Nephron progenitor cell (in vitro differentiated cells): ENCODE results near the gene KCNJ12.
A peak's percentile ranks its signal among the peaks of the same experiment; 100 is the strongest.

Experiments used
- DNase-seq: peaks from one replicate; pipeline ENCODE4 v3.0.0; 2021
- H3K27ac Mint-ChIP-seq: 2 replicates; pipeline ENCODE4 v1.8.0; 2021; ENCODE audit warnings: mild to moderate bottlenecking, moderate library complexity, mixed read lengths
- H3K27me3 Mint-ChIP-seq: 2 replicates; pipeline ENCODE4 v1.8.0; 2021; ENCODE audit warnings: mild to moderate bottlenecking, low read depth, mixed read lengths; ENCODE audit not compliant: poor library complexity
- H3K36me3 Mint-ChIP-seq: 2 replicates; pipeline ENCODE4 v1.8.0; 2021; ENCODE audit warnings: low read depth, mixed read lengths
- H3K4me1 Mint-ChIP-seq: 2 replicates; pipeline ENCODE4 v1.8.0; 2021; ENCODE audit warnings: mixed read lengths
- H3K4me3 Mint-ChIP-seq: 2 replicates; pipeline ENCODE4 v1.8.0; 2021; ENCODE audit warnings: mild to moderate bottlenecking, moderate library complexity, mixed read lengths
- H3K9me3 Mint-ChIP-seq: 2 replicates; pipeline ENCODE4 v1.8.0; 2021; ENCODE audit warnings: mild to moderate bottlenecking, moderate library complexity, mixed read lengths
- CTCF ChIP-seq: fragments of 200-600 bp; sonication (generic); IDR thresholded peaks from 2 replicates; pipeline ENCODE4 v1.5.0; 2021; ENCODE audit warnings: antibody characterized with exemption

Gene KCNJ12

GRCh38 chr17:21375757-21376080 is 438 bp upstream of the KCNJ12 start:
- no peaks in the 10 kb centered on the region for H3K36me3 Mint-ChIP-seq
- peaks cover 60% of the 10 kb centered on the region for H3K27me3 Mint-ChIP-seq
- H3K4me3 Mint-ChIP-seq, result peak overlapping the region; percentile 73
- no peaks in the 10 kb centered on the region for H3K9me3 Mint-ChIP-seq
- TF ChIP-seq CTCF, result no peak
- DNase-seq, result no peak
- H3K27ac Mint-ChIP-seq, result no peak overlapping the region
- H3K4me1 Mint-ChIP-seq, result peaks cover 43% of the 10 kb centered on the region

GRCh38 chr17:21376759-21377690 is 868 bp downstream of the KCNJ12 start:
- Mint-ChIP-seq H3K4me3 (peak overlapping the region; percentile 77), H3K4me1 (peaks cover 30% of the 10 kb centered on the region), H3K27me3 (peaks cover 65% of the 10 kb centered on the region), H3K36me3 (no peaks in the 10 kb centered on the region), H3K27ac (no peak overlapping the region), H3K9me3 (no peaks in the 10 kb centered on the region)
- DNase-seq, result peak; percentile 61
- no peak for TF ChIP-seq CTCF

GRCh38 chr17:21377705-21378396 is 1.7 kb downstream of the KCNJ12 start:
- peaks cover 63% of the 10 kb centered on the region for H3K27me3 Mint-ChIP-seq
- H3K9me3 Mint-ChIP-seq, result no peaks in the 10 kb centered on the region
- peaks cover 28% of the 10 kb centered on the region for H3K4me1 Mint-ChIP-seq
- TF ChIP-seq CTCF, result peak; percentile 18
- DNase-seq, result peak; percentile 60
- peak overlapping the region; percentile 77 for H3K4me3 Mint-ChIP-seq
- H3K36me3 Mint-ChIP-seq, result no peaks in the 10 kb centered on the region
- H3K27ac Mint-ChIP-seq, result no peak overlapping the region

- H3K4me1 Mint-ChIP-seq, result peaks cover 22% of the 10 kb centered on the region
- H3K9me3 Mint-ChIP-seq, result no peaks in the 10 kb centered on the region
- peaks cover 58% of the 10 kb centered on the region for H3K27me3 Mint-ChIP-seq
- no peaks in the 10 kb centered on the region for H3K36me3 Mint-ChIP-seq
- no peak for DNase-seq
- no peak for TF ChIP-seq CTCF
- no peak overlapping the region for H3K27ac Mint-ChIP-seq
- H3K4me3 Mint-ChIP-seq, result no peak overlapping the region
Observed at GRCh38 chr17:21378553-21378952, 2.4 kb downstream of the KCNJ12 start.

- peaks cover 63% of the 10 kb centered on the region for H3K27me3 Mint-ChIP-seq
- no peak overlapping the region for H3K27ac Mint-ChIP-seq
- no peaks in the 10 kb centered on the region for H3K9me3 Mint-ChIP-seq
- no peak overlapping the region for H3K4me3 Mint-ChIP-seq
- H3K4me1 Mint-ChIP-seq, result peaks cover 20% of the 10 kb centered on the region
- no peaks in the 10 kb centered on the region for H3K36me3 Mint-ChIP-seq
- TF ChIP-seq CTCF, result no peak
- no peak for DNase-seq
Observed at GRCh38 chr17:21379080-21379711, 3.0 kb downstream of the KCNJ12 start.
